ENCODE measurements around the gene PLIN1.

Gene PLIN1

DNA sequence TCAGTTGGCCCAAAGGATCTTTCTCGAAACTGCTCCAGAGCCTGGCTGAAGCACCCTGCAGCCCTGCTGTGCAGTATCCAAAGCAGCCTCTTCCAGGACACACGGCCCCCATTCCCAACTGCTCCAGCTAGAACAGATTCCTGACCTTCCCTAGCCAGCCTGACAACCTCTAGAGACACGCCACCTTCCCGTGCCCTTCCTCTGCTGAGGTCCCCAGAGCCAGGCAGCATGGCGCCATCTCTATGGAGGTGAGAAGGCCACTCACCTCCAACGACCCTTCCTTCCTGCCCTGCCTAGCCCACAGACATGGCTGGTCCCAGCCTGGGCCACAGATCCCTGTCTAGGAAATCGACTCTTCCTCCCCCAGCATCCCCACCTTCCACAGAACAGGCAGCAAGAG is 27.0 kb downstream of the PLIN1 start:
- TF ChIP-seq GATA3 (IDR thresholded peaks at IDR 0.05; ENCODE audit: low read depth, low read length) (no peak), GATA2 (IDR thresholded peaks at IDR 0.05; ENCODE audit: low read depth, low read length) (no peak)

DNA sequence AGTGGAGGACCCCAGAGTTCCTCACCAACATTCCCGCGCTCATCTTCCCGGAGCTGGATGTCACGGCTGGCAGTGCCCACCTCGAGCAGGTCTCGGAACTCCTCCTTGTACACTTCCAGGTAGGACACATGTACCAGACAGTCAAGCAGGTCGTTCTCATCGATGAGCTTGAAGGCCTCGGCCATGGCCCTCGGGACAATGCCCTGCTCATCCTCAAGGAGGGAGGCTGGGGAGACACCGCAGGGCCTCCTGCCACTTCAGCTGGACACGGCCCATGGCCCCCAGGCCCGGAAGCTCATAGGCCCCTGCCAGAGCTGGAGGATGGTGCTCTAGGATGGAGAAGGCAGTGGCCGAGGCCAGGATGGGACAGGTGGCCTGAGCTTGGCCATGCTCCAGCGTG is 29.5 kb downstream of the PLIN1 start:
- TF ChIP-seq GATA3 (IDR thresholded peaks at IDR 0.05; ENCODE audit: low read depth, low read length) = no peak
- no peak for TF ChIP-seq GATA2 (IDR thresholded peaks at IDR 0.05; ENCODE audit: low read depth, low read length)

DNA sequence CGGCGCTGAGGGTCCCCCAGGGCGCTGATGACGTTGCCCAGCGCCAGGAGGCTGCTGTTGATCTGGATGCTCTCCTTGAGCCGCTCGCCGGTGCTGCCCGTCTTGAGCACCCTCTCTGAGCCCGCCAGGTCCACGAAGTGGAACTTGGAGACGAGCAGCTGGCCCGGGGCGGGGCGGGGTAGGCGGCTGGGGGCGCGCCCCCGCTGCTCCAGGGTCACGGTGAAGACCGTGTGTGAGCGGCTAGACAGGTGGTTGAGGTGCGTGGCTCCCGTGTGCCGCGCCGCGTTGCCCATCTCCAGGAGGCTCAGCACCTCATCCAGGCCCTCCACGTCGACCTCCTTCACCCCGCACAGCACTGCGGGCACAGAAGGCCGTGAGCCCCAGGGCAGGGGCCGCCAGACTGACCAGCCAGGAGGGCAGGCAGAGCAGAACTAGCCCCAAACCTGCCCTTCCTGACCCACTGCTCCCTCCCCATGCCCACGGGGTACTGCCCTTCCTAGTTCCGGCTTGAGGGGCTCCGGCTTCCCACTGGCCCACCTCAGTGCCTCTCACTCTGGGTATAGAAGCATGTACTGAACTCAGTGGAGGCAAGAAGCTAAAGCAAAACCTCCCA is 30.0 kb downstream of the PLIN1 start:
- TF ChIP-seq GATA2 (IDR thresholded peaks at IDR 0.05; ENCODE audit: low read depth, low read length) = no peak
- no peak for TF ChIP-seq GATA3 (IDR thresholded peaks at IDR 0.05; ENCODE audit: low read depth, low read length)

DNA sequence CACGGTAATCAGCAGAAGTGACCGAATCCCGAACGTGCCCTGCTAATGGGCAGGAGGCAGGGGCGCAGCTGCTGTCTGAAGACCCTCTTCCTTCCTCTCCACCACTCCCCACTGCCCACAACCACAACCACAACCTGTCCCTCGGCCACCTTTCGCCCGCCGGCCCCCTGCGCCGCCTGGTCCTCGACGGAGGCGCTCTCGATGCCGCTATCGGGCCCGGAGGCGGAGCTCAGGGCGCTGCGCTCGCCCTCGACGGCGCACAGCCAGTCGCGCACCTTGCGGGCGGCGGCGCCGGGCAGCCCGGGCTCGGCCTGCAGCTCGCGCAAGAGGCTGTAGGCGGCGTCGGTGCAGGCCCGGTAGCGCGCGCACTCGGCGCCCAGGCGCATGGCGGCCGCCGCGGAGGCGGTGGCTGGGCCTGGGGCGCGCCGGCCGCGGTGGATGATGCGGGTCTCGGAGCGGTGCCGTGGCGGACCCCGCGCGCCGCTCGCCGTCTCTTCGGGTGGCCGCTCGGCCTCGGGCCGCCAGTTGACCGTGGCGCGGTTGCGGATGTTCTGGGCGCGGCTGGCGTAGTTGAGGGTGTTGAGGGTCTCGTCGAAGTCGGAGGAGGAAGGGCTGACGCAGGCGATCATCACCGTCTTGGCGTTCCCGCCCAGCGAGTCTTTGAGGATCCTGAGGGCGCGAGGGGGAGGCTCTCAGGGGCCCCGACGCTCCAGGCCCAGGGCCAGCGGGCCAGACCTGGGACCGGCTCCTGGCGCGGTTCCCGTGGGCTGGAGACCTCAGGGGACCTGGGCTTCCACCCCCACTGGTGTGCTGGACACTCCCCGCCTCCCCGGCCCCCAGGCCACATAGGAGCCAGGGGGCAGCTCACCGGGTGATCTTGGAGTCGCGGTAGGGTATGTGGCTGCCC is 30.8 kb downstream of the PLIN1 start:
- TF ChIP-seq GATA3 (IDR thresholded peaks at IDR 0.05; ENCODE audit: low read depth, low read length) = no peak
- no peak for TF ChIP-seq GATA2 (IDR thresholded peaks at IDR 0.05; ENCODE audit: low read depth, low read length)

DNA sequence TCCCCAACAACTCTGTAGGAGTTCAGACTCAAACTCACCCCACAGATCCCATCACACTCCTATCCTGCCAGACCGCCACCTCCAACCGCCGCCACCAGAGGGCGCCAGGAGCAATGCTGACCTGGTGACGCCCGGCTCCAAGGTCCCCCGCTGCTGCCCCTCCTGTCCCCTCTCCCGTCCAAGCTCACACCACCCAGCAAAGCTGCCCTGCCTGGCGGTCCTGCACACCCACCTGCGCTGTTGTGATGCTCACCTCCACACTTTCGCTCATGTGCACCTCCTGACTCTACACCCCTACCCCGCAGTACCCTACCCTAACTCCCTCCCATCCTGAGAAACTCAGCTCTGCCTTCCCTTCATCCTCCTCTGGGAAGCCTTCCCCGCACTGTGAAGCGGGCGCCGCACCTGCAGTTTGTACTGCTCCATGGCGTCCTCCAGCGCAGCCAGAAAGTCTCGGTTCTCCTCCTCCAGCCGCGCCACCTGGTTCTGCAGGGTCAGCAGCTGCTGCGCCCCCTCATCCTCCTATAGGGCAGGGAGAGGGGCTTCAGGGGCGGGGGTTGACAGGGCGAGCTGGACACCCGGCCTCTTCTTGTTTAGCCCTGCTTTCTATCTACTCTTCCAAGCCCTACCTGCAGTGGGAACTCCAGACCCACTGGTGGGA is 31.8 kb downstream of the PLIN1 start:
- no peak for TF ChIP-seq GATA3 (IDR thresholded peaks at IDR 0.05; ENCODE audit: low read depth, low read length)
- TF ChIP-seq GATA2 (IDR thresholded peaks at IDR 0.05; ENCODE audit: low read depth, low read length) = no peak

DNA sequence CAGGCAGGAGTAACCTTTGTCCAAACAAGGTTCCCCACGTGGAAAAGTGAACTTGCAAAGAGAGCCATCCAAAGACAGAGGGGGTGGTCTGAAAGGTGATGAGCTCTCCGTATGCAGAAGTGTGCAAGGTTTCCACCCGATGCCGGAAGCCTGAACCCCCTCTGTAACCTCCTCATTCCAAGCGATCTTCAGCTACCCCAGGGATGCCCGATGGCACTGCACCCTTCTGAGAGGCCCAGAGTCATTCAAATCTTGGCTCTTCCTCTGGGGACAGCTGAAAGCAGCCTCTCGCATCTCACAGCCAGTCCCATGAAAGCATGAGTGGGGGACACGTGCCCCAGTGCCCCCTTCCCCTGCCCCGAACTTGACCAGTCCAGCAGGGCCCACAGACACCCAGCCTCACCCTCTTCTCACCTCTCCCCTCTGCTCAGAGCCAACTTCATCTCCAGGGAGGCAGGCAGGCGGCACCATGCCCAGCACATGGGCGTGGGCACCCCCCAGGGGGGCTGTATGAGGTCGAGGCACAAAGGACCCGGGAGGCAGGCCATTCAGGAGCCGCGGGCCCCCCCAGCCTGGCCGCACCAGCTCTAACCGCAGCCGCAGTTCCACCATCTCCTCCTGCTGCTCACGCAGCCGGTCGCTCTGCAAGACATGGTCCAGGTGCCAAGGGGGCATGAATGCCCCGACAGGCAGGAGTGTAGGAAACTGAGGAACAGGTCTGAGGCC is 32.6 kb downstream of the PLIN1 start:
- no peak for TF ChIP-seq GATA3 (IDR thresholded peaks at IDR 0.05; ENCODE audit: low read depth, low read length)
- TF ChIP-seq GATA2 (IDR thresholded peaks at IDR 0.05; ENCODE audit: low read depth, low read length) = no peak

DNA sequence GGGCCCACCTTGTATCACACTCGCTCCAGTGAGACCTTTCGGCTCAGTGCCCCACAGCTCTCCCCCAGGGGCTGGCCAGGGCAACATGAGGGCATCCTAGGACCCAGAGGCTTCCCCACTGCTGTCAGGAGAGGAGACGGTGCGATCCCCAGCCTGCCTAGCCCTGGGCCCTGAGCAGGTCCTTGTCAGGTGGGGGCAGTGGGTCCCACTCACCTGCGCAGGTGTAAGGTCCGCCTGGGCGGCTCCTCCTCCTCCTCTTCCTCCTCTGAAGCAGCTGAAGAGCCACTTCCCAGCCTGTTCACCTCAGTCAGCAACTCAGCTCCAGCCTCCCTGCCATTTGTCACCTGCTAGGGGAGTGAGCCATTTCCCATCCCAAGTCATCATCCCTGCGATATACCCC is 33.5 kb downstream of the PLIN1 start:
- TF ChIP-seq GATA3 (IDR thresholded peaks at IDR 0.05; ENCODE audit: low read depth, low read length) (no peak), GATA2 (IDR thresholded peaks at IDR 0.05; ENCODE audit: low read depth, low read length) (no peak)

DNA sequence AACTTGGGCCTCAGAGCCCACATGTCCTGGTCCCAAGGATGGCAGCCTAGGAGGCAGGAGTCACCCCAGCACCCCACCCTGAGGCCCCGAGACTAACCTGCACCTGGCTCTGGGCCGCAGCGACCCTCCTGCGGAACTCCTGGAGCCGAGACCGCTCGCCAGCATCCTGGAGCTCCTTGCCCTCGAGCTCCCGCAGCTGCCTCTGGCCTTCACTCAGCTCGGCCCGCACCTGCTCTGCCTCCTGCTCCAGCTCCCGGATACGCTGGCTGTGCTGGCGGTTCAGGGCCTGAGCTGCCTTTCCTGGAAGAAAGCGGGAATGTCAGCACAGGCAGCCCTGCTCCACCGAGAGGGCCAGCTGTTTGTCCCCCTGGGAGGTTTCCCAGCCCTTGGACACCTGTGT is 37.1 kb downstream of the PLIN1 start:
- no peak for TF ChIP-seq GATA2 (IDR thresholded peaks at IDR 0.05; ENCODE audit: low read depth, low read length)
- TF ChIP-seq GATA3 (IDR thresholded peaks at IDR 0.05; ENCODE audit: low read depth, low read length) = no peak

DNA sequence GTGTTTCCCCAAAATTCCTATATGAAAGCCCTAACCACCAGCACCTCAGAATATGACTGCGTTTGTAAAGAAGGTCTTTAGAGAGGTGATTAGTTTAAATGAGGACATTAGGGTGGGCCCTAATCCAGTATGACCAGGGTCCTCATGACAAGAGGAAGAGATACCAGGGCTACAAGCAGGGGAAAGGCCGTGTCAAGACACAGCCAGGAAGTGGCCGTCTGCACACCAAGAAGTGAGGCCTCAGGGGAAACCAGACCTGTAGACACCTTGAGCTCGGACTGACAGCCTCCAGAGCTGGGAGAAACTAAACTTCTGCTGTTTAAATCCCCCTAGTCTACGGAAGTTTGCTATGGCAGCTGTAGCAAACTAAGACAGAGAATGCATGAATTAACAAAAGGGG is 38.1 kb downstream of the PLIN1 start:
- no peak for TF ChIP-seq GATA2 (IDR thresholded peaks at IDR 0.05; ENCODE audit: low read depth, low read length)
- no peak for TF ChIP-seq GATA3 (IDR thresholded peaks at IDR 0.05; ENCODE audit: low read depth, low read length)

DNA sequence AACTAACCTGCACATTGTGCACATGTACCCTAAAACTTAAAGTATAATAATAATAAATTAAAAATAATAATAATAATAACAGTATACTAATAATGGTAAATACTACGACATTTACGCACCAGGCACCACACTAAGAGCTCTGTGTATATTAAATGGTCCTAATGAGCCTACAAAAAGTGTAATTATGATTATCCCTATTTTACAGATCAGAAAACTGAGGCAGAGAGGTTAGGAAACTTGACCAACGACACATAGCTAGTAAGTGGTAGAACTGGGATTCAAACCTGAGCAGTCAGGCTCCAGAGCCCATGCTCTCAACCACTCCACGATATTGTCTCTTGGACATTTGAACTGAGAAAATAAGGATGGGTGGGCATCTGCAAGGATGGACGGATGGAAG is 38.9 kb downstream of the PLIN1 start:
- TF ChIP-seq GATA3 (IDR thresholded peaks at IDR 0.05; ENCODE audit: low read depth, low read length) (no peak), GATA2 (IDR thresholded peaks at IDR 0.05; ENCODE audit: low read depth, low read length) (no peak)

DNA sequence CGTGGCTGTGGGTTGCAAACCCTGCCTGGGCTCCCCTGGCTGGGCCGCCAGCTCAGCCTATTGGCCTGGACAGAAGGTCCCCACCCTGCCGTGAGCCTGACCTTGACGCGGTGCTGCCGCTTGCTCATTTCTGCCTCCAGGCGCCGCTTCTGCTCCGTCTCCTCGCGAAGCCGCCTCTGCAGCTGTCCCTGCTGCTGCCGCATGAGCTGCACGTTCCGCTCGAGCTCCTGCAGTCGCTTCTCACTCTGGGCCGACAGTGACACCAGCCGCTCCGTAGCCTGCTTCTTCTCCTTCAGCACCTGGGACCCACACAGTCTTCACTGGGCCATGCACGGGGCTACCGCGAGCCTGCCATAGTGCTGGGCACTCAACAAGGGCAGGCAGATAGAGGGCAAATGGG is 45.6 kb downstream of the PLIN1 start:
- TF ChIP-seq GATA2 (IDR thresholded peaks at IDR 0.05; ENCODE audit: low read depth, low read length) (no peak), GATA3 (IDR thresholded peaks at IDR 0.05; ENCODE audit: low read depth, low read length) (no peak)

DNA sequence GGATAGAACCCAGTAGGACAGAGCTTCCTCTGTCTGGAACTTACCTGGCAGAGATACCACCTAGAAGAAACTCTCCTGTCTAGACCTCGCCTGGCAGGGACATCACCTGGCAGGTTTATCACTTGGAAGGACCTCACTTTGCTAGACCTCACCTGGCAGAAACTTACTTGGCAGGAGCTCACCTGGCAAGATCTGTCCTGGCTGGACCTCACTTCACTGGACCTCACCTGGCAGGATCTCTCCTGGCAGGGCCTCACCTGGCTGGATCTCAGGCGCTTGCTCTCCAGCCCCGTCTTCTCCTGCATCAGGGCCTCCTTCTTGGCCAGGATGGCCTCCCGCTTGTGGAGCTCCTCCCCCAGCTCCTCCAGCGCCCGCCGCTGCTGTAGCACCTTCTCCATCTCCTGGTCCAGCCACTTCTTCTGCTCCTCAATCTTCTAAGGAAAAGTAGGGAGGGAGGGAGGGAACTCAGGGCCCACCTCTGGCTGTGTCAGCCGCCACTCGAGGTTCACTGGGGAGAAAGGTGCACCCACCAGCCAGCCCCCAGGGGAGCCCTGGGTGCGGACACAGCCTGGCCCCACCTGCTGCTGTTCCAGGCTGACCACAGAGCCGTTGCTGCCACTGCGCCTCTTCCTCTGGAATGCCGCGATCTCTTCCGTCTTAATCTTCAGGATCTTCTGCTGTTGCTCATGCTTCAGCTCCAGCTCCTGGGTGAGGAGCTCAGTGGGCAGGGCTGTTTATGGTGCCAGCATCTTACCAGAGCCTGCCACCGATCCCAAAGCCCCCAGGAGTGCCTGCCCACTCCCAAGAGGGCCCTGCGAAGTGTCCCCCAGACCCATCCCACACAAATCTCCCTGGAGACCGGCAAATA is 46.4 kb downstream of the PLIN1 start:
- no peak for TF ChIP-seq GATA2 (IDR thresholded peaks at IDR 0.05; ENCODE audit: low read depth, low read length)
- TF ChIP-seq GATA3 (IDR thresholded peaks at IDR 0.05; ENCODE audit: low read depth, low read length) = no peak

DNA sequence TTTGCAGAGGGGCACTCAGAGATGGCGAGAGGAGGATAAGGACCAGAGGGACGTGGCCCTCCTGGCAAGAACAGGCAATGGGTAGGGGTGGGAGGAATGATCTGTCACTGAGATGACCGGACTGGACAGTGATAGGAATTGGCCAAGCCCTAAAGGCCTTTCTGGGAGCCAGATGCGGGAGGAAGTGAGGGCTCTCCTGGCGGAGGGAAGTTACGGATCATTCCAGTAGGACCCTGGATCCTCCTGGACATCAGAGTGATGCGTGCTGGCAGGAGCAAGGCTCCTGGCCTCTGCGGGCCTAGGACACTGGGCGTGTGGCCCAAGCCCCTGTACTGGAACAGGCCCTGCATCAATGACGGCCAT is 47.3 kb downstream of the PLIN1 start:
- TF ChIP-seq GATA2 (IDR thresholded peaks at IDR 0.05; ENCODE audit: low read depth, low read length) (no peak), GATA3 (IDR thresholded peaks at IDR 0.05; ENCODE audit: low read depth, low read length) (no peak)

Measured in SH-SY5Y (cell line).